Retina (tissue), 1 donor: Measurements from ENCODE around the gene PRELID1.

Experiments
- DNase-seq: peaks from one replicate; pipeline ENCODE4 v3.0.0-alpha.2; 2016

The PRELID1 gene

GRCh38 chr5:177314376-177315342 is 11.1 kb downstream of the PRELID1 start:
- no peak for DNase-seq

GRCh38 chr5:177315411-177315810 is 11.8 kb downstream of the PRELID1 start:
- DNase-seq, result no peak

DNA sequence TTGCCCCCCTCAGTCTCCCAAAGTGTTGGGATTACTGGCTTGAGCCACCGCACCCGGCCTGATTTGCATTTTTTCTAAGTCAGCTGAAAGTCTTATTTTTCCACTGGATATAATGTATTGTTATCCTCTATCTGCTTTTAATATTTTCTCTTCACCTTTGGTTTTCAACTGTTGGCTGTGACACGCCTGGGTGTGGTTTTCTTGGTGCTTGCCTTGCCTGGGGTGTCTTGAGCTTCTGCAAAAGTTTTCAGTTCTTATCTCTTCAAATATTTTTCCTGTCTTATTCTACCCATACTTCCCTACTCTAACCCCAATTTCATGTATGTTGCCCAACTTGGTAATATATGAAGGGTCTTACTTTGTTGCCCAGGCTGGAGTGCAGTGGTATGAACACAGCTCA is 12.4 kb downstream of the PRELID1 start:
- no peak for DNase-seq

- peak; percentile 65 for DNase-seq
Observed at GRCh38 chr5:177317959-177318377, 14.4 kb downstream of the PRELID1 start.

- no peak for DNase-seq
Observed at GRCh38 chr5:177319913-177320588, 16.5 kb downstream of the PRELID1 start.

DNA sequence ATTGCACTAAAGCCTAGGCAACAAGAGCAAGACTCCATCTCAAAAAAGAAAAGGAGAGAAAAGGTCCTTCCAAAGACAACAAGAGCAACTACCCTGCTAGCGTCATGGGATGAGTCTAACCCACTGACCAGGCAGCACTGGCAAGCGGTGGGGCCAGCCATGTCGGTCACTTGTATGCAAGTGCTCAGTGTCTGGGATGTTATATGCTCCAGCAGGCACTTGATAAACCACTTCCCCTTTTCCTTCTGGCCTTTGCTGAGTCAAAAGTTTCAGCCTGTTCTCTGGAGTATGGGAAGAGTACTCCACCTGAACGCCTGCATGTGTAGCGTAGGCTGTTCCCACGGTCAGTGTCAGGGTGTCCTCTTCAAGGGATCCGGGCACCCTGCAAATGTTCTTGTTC is 17.3 kb downstream of the PRELID1 start:
- no peak for DNase-seq

- no peak for DNase-seq
Observed at GRCh38 chr5:177325868-177326381, 22.3 kb downstream of the PRELID1 start.

GRCh38 chr5:177327539-177328522 is 24.2 kb downstream of the PRELID1 start:
- no peak for DNase-seq

- no peak for DNase-seq
Observed at GRCh38 chr5:177328545-177329231, 25.1 kb downstream of the PRELID1 start.

- no peak for DNase-seq
Observed at GRCh38 chr5:177329883-177330282, 26.3 kb downstream of the PRELID1 start.

GRCh38 chr5:177330991-177331842 is 27.6 kb downstream of the PRELID1 start:
- no peak for DNase-seq

DNA sequence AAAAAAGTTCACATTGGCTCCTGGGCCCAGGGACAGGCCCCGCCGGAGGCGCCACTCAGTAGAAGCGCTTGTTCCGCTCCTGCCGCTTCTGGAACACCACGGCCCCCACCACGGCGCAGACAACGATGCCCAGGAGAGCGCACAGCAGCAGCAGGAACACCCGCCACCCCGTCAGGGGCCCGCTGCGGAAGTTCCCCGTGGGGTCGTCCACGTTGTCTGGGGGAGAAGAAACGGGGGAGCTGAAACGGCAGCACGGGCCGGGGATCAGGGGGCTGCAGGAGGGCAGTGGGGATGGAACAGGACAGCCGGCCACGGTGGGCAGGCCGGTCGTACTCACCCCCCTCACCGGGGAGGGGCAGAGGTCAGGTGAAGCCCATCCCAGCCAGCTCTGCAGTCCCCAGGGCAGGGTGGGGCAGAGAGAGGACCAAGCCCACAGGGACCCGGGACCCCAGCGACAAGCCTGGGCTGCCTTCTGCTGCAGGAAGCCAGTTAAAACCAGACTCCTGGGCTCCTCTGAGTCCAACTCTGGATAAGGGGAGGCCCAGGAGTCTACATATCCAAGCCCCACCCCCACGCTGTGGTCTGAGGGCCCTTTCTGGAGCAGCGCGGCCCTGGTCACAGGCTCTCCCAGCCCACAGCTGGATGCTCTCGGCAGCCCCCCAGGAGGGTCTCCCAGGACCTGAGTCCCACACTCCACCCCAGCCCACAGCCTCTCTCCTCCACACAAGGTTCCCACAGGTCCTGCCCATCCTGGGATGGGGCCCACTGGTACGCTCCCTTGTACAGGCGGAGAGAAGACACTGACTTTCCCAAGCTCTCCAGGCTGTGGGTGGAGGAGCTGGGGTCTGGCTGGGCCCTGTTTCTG is 28.7 kb downstream of the PRELID1 start:
- DNase-seq, result no peak

- no peak for DNase-seq
Observed at GRCh38 chr5:177332896-177333260, 29.3 kb downstream of the PRELID1 start.

- no peak for DNase-seq
Observed at GRCh38 chr5:177333420-177334154, 30.0 kb downstream of the PRELID1 start.

DNA sequence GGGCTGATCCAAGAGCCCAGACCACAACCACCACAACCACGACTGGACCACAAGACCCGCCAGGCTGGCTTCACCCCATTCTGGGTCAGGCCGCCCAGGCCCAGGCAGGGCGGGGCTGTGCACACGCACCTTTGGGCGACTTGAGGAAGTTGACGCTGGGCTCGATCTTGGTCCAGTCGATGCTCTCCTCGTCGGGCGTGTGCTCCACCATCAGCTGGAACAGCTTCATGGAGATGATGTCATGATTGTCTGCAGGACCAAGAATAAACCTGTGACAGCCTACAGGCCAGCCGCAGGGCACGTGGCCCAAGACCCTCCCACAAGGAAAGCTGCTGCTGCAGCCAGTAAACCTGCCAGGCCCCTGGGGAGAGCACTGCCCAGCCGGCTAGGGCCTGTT is 30.6 kb downstream of the PRELID1 start:
- DNase-seq, result no peak

GRCh38 chr5:177334781-177335700 is 31.4 kb downstream of the PRELID1 start:
- no peak for DNase-seq

DNA sequence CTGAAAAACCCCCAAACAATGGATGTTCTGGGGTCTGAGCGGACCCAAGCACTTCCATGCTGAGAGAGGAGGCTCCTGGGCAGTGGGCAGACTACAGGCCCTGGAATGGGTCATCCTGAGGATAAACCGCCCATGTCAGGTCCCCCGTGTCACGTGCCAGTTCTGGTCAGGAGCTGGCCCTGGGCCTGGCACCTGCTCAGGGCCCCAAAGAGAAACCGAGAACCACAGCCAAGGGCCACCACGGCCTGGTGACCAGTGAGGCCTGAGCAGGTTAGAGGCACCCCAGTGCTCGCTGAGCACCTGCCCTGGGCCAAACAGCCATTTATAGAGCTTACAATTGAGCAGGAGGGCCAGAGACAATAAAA is 32.1 kb downstream of the PRELID1 start:
- DNase-seq, result no peak

DNA sequence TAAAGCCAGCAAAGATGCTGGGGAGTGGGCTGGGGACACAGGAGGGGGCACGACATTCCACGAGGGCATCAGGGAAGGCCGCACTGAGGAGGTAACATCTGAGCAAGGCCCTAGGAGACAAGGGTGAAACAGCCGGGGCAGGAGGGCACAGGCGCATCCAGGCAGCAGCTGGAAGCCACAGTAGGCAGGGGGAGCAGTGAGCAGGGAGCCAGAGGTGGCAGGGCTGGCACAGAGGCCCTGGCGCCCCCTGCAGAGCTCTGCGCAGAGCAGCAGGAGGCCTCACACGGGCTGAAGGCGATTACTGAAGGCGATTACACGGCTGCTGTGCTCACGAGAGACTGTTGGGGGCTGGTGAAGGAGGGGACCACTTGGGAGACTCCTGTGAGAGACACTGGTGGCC is 32.5 kb downstream of the PRELID1 start:
- DNase-seq, result no peak
